HG02610 (cell line): ENCODE results near the gene SH3PXD2A.
"Not testable (repeated sequence)": the region's sequence is repeated elsewhere in the genome, so short reads cannot be mapped to it uniquely, and the experiment has no call there.

Source experiments
- ATAC-seq: cut with Tn5 transposase; IDR thresholded peaks from one replicate; pipeline ENCODE4 v1.9.1; 2021; ENCODE audit warnings: mild to moderate bottlenecking, moderate library complexity; ENCODE audit not compliant: unreplicated experiment

The SH3PXD2A gene

DNA sequence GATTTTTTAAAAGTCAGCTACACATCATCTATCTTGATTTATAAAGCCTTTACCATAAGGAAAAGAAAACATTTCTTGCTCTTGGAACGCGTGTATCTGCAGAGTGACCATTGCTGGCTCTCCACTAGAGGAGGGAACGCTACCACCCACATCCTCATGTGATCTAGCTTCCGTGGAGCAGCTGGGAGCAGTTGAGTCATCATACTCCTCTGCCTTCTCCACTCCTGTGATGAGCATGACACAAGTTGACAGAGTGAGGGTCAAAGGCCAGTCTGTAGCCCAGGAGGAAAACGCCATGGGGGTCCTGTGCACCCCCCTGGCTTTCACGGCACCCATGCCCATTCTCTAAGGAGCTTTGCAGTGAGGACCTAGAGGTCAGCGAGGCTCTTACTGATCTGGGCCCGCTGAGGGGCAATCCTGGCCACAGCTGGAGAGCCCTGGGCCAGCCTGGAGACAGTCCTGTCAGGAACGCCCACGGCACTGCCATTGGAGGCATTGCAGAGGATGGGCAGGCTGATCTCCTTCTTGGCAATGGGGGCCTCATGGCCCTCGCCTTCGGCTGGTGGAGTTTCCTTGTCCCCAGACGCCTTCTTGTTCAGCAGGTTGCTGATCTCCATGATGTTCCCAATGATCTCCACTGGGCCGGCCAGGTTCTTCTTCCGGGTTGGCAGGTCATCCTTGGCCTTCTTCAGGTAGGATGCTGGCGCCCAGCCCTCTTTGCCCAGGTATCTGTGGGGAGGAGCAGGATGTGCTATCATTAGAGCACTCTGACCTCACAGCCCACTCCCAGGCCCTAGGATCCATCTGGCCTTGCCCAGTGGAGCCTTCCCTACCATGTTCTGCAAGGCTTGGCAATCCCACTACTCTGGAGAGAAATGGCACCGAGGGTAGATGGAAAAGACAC lies 242.7 kb downstream of the SH3PXD2A start:
- no peak for ATAC-seq

DNA sequence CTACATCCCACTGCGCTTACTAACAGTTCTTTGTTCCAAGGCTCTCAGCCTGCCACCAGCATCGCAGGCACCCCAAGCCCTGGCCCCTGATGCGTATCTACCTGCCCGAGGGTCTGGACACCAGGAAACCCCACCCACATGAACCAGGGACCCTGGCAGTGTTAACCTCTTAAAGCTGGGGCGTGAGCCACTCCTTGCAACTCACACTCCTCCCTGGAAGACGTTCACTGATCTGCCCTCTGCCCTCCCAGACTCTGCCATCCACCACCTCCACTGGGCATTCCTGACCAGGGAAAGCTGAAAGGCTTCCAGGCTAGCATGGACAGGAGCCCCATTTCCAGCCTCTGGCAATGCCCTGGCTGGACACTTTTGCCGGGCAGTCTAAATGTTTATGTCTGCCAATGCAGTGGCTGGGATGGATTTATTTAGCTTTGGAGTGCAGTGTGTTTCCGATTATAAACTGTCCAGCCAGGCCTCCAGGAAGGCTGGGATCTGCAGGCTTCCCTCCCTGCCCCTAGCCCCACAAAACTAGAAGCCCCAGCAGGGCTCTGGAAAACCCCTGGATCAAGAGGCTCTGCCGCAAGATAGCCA lies 244.4 kb downstream of the SH3PXD2A start:
- no peak for ATAC-seq

DNA sequence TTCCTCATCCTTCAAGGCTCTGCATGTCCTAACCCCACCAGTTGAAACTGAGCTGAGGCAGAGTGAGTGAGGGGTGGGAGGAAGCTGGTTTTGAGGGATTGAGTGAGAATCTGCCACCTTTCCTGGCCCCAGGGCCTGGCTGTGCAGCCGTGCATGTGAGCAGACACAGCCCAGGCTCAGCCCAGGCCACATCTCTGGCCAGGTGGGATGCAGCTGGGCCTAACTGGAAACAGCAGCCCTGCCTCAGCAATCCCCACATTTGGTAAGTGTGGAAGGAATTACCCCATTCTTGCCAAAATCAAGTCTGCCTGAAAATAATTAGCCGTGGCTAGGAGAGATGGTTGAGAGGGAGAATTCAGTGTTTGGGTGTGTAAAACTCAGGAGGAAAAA lies 245.3 kb downstream of the SH3PXD2A start:
- ATAC-seq = no peak

DNA sequence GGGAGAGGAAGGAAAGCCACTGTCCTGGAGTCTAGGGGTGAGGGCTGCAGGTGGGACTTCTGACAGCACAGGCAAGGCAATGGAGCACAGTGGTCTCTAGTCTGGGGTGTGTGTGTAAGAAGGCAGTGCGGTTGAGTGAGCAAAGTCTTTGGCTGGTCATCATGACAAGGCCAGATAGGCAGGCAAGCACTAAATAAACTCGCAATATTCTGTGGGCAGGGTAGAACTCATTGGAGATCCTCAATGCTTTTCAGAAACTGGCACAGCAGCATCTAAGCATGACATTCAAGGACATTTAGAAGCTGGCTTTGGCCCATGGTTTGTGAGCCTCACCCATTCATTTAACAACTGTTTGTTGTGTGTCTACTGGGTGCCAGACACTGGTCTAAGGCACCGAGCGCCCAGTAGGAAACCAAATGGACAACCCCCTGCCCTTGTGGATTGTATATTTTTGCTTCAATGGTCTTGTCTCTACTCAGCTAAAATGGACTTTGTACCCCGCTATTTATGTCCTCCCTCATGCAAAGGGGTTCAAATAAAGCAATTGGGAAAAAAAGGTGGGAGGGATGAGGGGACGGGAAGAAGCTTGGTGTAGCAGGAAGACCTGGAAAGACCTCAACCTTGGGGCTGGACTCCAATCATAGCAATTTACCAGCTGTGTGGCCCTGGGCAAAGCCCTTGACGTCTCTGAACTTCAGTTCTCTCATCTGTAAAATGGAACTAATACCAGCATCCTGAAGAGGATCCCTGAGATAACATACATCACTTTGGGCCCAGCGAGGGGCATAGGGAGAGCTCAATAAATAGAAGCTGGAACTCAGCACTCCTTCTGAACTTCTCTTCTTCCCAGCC lies 245.9 kb downstream of the SH3PXD2A start:
- no peak for ATAC-seq

DNA sequence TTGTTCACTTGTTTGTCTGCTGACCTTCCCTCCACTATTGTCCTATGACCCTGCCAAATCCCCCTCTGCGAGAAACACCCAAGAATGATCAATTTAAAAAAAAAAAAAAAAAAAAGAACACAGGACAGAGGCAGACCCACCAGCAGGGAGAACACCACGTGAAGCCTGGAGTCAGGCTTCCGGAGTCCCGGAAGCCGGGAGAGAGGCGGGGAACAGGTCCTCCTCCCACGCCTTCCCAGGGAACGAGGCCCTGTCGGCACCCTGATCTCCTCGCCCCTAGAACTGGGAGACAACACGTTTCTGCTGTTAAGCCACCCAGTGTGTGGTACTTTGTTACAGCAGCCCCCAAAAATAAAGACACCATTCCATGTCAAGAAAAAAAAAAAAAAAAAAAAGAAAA lies 247.3 kb downstream of the SH3PXD2A start:
- not testable (repeated sequence) for ATAC-seq

DNA sequence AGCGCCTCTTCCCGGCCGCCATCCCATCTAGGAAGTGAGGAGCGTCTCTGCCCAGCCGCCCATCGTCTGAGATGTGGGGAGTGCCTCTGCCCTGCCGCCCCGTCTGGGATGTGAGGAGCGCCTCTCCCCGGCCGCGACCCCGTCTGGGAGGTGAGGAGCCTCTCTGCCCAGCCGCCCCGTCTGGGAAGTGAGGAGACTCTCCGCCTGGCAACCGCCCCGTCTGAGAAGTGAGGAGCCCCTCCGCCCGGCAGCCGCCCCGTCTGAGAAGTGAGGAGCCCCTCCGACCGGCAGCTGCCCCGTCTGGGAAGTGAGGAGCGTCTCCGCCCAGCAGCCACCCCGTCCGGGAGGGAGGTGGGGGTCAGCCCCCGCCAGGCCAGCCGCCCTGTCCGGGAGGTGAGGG lies 248.3 kb downstream of the SH3PXD2A start:
- ATAC-seq = not testable (repeated sequence)

DNA sequence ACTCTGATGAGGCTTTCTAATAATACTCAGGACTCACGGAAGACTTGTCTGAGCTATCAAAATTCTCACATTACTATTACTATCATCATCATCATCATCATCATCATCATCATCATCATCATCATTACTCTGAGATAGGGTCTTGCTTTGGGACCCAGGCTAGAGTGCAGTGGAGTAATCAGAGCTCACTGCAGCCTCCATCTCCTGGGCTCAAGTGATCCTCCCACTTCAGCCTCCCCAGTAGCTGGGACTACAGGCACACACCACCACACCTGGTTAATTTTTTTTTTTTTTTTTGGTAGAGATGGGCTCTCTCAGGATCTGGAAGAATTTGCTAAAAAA lies 249.3 kb downstream of the SH3PXD2A start:
- ATAC-seq = not testable (repeated sequence)

DNA sequence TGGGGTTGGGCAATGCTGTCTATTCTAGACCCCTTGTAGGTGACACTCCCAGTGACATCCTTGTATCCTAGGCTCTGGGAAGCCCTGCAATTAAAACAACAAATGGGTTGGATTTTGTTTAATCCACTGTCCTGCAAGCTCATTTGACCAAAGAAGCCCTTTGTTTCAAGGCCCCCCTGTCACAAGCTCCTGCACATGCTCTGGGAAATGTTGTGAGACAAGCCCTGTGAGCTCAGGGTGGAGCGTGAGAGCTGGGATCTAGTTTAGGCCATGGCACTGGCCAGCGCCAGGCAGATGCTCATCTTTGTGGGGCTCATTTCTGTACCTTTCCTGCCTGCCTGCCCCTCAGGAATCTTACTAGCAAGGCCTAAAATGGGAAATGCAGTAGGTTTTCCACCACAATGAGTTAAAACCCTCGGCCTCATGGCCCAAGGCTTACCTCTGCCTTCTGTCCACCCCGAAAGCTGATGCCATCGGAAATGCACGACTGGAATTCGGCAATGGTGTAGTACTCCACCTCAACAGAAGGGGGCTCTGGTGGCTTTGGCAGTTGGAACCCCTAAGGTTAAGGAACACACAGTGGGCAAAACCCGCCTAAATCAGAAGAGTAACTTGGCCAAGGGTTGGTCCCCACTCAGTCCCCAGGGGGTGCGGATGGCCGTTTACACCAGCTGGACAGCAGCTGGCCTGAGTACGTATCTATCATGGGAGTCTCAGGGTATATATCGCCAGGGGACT lies 249.8 kb downstream of the SH3PXD2A start:
- no peak for ATAC-seq

DNA sequence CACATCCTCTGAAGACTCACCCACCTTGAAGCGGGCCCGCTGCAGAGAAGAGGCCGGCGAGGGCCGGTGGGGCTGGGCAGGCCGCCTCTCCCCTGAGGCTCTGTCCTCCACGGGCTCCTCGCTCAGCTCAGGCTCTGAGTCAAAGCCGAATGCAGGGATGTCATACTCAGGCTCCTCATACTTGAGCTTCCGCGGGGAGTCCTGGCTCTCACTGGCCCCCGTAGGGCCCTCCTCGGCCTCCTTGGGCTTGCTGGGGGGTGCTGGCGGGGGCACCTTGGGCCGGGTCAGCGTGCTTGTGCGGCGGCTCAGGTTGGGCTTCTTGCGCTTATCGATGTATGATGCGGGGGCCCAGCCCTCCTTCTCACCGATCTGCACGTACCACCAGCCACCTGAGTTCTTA lies 252.0 kb downstream of the SH3PXD2A start:
- ATAC-seq = no peak

DNA sequence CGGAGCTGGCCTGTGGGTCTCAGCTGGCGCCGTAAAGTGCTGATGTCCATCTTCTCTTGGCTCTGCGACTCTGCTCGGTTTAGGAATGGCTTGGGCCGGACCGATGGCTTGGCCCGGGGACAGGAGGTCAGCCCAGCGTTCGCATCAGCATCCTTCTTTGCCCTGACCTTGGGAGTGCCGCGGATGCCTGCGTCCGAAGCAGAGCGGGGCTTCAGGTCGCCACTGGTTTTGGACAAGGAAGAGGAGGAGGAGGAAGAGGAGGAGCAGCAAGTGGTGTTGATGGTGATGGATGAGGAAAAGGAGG lies 252.6 kb downstream of the SH3PXD2A start:
- no peak for ATAC-seq

DNA sequence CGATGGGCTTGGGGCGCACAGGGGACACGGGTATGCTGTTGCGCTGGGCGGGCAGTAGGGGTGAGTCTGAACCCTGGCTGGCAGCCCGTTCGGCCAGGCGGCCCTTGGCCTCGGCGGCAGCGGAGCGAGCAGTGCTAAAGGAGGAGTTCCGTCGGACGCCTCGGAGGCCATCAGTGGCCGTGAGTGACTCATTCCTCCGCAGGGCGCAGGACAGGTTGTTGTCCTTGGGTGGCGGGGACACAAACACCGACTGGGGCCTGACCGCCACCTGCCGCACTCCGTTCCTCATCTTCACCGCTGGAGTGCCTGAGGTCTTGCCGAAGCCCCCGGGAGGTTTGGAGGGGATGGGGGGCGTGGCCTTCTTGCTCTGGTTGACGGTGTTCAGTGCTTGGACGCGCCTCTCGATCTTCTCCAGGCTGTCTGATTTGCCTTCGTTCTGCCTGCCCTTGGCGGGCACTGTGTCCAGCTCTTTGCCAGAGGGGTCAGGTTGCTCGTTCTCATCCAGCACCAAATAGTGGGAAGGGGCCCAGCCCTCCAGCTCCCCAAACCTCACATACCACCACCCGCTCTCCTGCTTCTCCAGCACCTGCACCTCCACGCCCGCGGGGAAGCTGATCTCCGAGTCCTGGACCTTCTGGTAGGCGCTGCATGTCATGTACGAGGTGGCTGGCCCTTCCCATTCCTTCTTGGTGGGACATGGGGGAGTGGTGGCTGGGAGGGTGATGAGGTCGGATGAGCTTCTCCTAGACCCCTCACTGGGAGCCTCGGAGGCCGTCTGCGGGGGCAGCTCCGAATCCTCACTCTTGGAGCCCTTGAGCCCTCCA lies 253.1 kb downstream of the SH3PXD2A start:
- no peak for ATAC-seq

DNA sequence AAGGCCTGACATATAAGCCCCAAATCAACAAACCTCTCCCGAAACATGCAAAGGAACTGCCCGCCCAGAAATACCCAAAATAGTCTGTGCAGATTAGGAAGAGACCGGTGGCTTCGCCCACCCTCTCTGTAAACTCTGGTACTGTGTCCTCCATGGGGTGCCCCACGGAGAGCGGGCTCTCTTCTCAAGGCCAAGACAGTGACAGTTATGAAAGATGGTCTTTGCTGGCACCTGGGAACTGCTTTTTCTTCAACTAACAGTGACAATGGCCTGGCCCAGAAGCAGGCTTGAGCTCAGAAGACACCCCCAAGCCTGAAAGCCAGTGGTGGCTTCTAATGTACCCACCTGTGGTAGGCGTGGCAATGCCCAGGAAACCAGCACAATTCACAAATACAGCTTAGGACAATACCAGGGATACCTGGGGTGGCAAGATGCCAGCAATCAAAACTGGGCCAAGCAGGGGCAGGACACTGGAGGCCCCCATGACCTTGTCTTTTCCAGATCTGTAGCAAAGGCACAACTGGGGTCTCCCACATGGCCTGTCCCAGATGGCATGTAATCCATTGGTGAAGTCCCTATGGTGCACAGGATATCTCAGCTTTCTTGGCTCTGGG lies 254.3 kb downstream of the SH3PXD2A start:
- no peak for ATAC-seq

DNA sequence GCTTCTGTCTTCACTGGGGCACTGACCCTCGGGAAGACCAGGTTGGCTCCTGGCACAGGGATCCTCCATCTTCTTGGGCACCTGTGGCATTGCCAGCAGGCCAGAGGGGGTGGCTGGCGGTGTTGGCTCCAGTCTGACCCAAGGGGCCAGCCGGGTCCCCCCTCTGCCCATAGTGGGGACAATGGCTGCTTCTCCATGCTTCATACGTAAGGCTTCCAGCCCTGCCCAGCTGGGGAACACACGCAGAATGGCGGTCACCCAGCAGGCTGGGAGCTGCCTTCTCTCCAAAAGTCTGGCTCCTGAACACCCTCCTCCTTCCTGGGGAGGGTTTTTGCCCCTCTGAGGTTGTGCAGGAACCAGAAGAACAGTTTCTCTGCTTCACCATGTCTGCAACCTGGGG lies 255.1 kb downstream of the SH3PXD2A start:
- ATAC-seq = no peak

DNA sequence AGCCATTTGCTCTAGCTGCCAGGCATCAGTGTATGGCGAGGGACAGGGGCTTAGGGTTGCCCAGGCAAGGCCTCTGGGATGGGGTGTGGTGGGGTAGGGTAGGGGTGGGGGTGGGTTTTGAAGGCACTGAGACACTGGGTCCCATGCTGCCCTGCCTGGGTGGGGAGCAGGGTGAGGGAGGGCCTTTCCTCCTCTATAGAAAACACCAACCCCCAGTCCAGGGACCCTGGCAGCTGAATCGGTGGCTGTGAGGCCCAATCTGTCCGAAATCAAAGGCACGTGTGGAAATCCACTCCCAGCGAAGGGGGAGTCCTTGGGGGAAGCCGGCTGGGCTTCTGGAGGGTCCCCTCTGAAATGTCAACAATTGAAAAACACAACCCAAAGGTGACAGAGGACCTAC lies 255.5 kb downstream of the SH3PXD2A start:
- ATAC-seq = no peak

DNA sequence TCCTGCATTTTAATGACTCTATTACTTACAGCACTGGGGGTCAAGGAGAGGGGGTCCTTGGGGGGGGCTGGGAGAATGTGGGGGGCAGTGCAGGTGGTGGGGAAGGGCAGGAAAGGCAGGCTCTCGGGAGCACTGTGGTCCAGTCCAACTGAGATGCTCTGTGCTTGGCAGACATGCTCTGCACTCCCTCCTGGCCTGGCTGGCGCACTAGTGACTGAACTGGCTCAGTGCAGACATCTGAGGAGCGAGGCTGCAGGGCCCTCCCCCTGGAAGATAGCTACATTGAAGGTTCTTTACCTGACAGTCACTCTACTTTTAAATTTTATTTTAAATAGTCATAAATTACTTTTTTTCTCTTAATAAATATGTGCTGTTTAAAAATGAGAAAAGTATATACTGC lies 256.2 kb downstream of the SH3PXD2A start:
- no peak for ATAC-seq

DNA sequence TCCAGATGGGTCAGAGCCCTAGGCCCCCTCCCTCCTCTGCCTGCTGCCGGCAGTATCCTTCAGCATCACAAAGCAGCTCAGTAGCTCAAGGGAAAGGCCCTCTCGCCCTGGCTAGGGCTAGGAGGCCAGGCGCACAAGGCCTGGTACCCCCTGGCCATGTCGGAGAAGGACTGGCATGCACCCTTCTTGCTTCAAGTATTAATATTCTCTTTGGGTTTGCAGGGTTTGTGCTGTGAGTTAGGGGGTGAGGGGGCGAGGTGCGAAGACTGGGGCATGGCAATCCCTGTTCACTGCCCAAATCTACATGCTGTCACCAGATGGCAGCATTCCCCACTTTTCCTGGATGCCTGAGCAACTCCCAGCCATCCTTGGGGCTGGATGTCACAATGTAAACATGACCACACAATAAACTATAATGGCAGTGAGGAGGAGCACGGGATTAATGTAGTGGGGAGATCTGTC lies 256.7 kb downstream of the SH3PXD2A start:
- ATAC-seq = no peak

DNA sequence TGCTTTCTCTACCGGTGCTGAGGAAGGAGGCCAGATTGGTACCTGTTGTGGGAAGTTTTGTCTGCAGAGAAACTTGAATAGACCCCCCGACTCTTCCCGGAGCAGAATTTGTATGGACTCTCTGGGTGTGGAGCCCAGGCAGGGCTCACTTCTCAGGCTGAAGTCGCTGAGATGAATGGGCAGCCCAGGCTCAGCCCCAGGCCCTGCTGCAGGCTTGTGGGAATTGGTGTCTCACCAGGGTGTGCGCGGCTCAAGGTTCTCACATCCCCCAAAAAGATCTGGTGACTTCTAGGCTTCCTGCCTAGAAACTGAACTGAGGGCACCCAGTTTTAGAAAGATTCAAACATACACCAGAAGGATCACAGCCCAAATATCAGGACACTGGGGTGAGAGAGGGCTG lies 258.4 kb downstream of the SH3PXD2A start:
- no peak for ATAC-seq

DNA sequence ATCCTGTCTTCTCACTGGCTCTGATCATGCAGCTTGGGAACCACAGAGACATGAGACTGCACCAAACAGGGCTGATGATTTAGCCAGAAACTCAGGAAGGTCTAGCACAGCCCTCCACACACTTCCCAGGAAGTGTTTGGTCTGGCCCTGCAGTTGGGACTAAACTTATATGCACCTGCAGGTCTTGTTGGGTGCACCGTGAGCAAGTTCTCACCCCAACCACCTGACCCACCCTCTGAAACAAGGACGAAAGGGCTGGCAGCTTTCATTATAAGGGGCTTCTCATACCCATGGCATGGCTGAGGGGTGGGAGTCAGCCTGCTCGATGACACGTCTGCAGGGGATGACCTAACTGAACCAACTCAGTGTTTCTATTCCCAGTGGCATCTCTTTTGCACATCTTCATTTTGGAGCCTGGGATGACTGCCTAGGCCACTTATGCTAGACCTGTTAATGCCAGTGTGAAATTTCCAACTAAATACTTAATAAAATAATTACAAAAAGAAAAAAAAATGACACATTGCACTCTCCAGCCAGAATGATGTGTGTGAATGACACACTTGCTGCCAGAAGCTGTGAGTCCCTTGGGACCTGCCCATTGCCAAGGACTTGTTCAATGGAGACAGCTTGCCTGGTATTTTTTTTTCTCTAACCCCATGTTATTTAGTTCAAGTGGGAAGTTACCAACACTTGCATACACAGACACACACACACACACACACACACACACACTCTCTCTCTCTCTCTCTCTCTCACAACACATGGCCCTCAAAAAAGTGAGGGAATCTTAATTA lies 259.2 kb downstream of the SH3PXD2A start:
- ATAC-seq = no peak

DNA sequence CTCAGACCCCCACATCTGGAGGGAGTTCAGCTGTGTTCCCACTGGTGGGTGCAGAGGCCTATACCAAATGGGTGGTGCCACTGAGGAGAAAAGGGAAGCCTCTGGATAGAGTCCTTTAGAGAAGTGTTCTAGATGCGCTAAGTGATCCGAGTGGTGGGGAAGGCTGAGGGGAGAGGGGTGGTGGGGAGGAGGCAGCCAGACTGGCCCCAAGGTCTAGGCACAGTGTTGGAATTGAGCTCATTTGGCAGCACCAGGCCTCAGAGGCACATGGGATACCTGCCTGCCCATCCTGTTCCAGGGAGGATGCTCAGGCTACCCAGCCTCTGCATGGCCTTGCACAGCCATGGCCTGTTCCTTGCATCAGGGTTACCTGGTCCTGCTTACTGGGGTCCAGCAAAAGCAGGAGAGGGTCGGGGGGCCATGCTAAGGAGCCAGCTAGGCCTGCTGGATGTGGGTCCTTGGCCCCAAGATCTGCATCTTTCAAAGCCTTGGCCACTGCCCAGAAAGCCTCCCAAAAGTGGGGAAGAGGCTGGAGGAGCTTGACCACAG lies 262.3 kb downstream of the SH3PXD2A start:
- no peak for ATAC-seq
